SK-N-SH treated with all-trans-retinoic acid at 6 μM for 48 hours (cell line): ENCODE data around the gene NXN.

Source experiments
- ATAC-seq: fragments of 200-7000 bp; cut with Tn5 transposase; 3 replicates; pipeline ENCODE4 v1.9.1; 2020; ENCODE audit warnings: mild to moderate bottlenecking, moderate library complexity
- ARNTL ChIP-seq: fragments of 450-650 bp; formaldehyde crosslinking; IDR thresholded peaks from 2 replicates; pipeline ENCODE4 v1.5.0; 2020; ENCODE audit warnings: low read depth, mild to moderate bottlenecking, moderate library complexity, borderline replicate concordance
- CSDC2 ChIP-seq: fragments of 250-450 bp; sonication (Bioruptor Pico); IDR thresholded peaks from 2 replicates; pipeline ENCODE4 v1.5.0; 2020; ENCODE audit warnings: mild to moderate bottlenecking, moderate library complexity
- GLIS3 ChIP-seq: fragments of 250-450 bp; sonication (Bioruptor Pico); IDR thresholded peaks from 2 replicates; pipeline ENCODE4 v1.5.0; 2020; ENCODE audit warnings: mild to moderate bottlenecking, moderate library complexity
- ISL1 ChIP-seq: fragments of 250-450 bp; sonication (Bioruptor Pico); IDR thresholded peaks from 2 replicates; pipeline ENCODE4 v2.1.2; 2022; ENCODE audit warnings: mild to moderate bottlenecking, moderate library complexity
- OSR1 ChIP-seq: fragments of 250-450 bp; sonication (Bioruptor Pico); IDR thresholded peaks from 2 replicates; pipeline ENCODE4 v1.8.0; 2022; ENCODE audit warnings: moderate library complexity, mild to moderate bottlenecking, inconsistent platforms
- PPARA ChIP-seq: fragments of 250-450 bp; sonication (Bioruptor Pico); IDR thresholded peaks from 2 replicates; pipeline ENCODE4 v1.5.0; 2020; ENCODE audit warnings: mild to moderate bottlenecking, borderline replicate concordance
- RARB ChIP-seq: fragments of 250-450 bp; sonication (Bioruptor Pico); IDR thresholded peaks from 2 replicates; pipeline ENCODE4 v1.8.0; 2021; ENCODE audit warnings: mild to moderate bottlenecking, moderate library complexity
- SNAI2 ChIP-seq: fragments of 250-450 bp; sonication (Bioruptor Pico); IDR thresholded peaks from 2 replicates; pipeline ENCODE4 v1.5.0; 2020; ENCODE audit warnings: mild to moderate bottlenecking, moderate library complexity
- TCF4 ChIP-seq: fragments of 250-450 bp; sonication (Bioruptor Pico); IDR thresholded peaks from 2 replicates; pipeline ENCODE4 v1.8.0; 2021; ENCODE audit warnings: mild to moderate bottlenecking, moderate library complexity, borderline replicate concordance
- TOX ChIP-seq: fragments of 250-450 bp; sonication (Bioruptor Pico); IDR thresholded peaks from 2 replicates; pipeline ENCODE4 v1.8.0; 2021; ENCODE audit warnings: mild to moderate bottlenecking, moderate library complexity, borderline replicate concordance
- ZC3H10 ChIP-seq: fragments of 250-450 bp; sonication (Bioruptor Pico); IDR thresholded peaks from 2 replicates; pipeline ENCODE4 v1.5.1; 2021; ENCODE audit warnings: mild to moderate bottlenecking, moderate library complexity
- ZFP3 ChIP-seq: fragments of 250-450 bp; sonication (Bioruptor Pico); IDR thresholded peaks from 2 replicates; pipeline ENCODE4 v1.5.0; 2020; ENCODE audit warnings: mild to moderate bottlenecking, moderate library complexity
- ZFP30 ChIP-seq: fragments of 450-650 bp; formaldehyde crosslinking; IDR thresholded peaks from 2 replicates; pipeline ENCODE4 v1.5.0; 2022; ENCODE audit warnings: mild to moderate bottlenecking, moderate library complexity
- ZNF565 ChIP-seq: fragments of 450-650 bp; formaldehyde crosslinking; conservative IDR thresholded peaks from 2 replicates; pipeline ENCODE4 v1.5.0; 2020; ENCODE audit warnings: low read depth, mild to moderate bottlenecking, moderate library complexity
- ZNF70 ChIP-seq: fragments of 450-650 bp; formaldehyde crosslinking; IDR thresholded peaks from 2 replicates; pipeline ENCODE4 v1.5.0; 2020; ENCODE audit warnings: mild to moderate bottlenecking, moderate library complexity
- ZNF8 ChIP-seq: fragments of 450-650 bp; formaldehyde crosslinking; IDR thresholded peaks from 2 replicates; pipeline ENCODE4 v1.5.0; 2020; ENCODE audit warnings: mild to moderate bottlenecking, moderate library complexity
- TF ChIP-seq, protein P1 (sequence below): fragments of 250-450 bp; sonication (Bioruptor Pico); IDR thresholded peaks from 2 replicates; pipeline ENCODE4 v1.5.1; 2020; ENCODE audit warnings: low read depth, mild to moderate bottlenecking, moderate library complexity
- TF ChIP-seq, protein P2 (sequence below): fragments of 250-450 bp; sonication (Bioruptor Pico); IDR thresholded peaks from 2 replicates; pipeline ENCODE4 v1.5.1; 2021; ENCODE audit warnings: mild to moderate bottlenecking, moderate library complexity
- TF ChIP-seq, protein P3 (sequence below): fragments of 250-450 bp; sonication (Bioruptor Pico); IDR thresholded peaks from 2 replicates; pipeline ENCODE4 v1.5.0; 2020; ENCODE audit warnings: mild to moderate bottlenecking, moderate library complexity
- TF ChIP-seq, protein P4 (sequence below): fragments of 250-450 bp; sonication (Bioruptor Pico); IDR thresholded peaks from 2 replicates; pipeline ENCODE4 v1.8.0; 2020; ENCODE audit warnings: mild to moderate bottlenecking, moderate library complexity, borderline replicate concordance

The NXN gene

DNA sequence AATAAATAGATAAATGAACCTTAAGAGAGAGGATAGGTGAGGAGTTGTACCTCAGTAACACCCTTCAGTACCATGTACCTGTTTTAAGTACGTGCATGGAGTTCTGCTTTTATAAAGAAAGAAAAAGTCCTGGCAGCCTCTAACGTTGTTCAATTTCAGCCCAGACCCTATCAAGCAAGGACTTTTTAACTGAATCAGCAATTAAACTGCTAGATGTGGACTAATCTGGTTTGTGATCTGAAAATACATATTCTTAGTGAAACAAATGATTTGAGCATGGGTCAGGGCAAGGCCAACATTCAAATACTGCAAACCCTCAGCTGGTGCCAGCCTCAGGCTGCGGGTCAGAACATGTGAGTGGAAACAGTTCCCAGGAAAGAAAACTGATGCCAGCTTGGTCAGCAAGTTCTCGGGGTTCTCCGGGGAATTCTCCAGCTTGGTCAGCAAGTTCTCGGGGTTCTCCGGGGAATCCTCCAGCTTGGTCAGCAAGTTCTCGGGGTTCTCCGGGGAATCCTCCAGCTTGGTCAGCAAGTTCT lies 112.9 kb downstream of the NXN start:
- TF ChIP-seq RARB (CRISPR knock-in tag) (no peak), ZC3H10 (CRISPR knock-in tag) (no peak), SNAI2 (CRISPR knock-in tag) (no peak), ZNF8 (CRISPR knock-in tag) (no peak), ZNF565 (CRISPR knock-in tag) (no peak), PPARA (no peak), CSDC2 (CRISPR knock-in tag) (no peak), ZFP30 (no peak), OSR1 (no peak), ZNF70 (CRISPR knock-in tag) (no peak), ZFP3 (CRISPR knock-in tag) (no peak), ISL1 (CRISPR knock-in tag) (no peak), TCF4 (CRISPR knock-in tag) (no peak), ARNTL (CRISPR knock-in tag) (no peak)
- TF ChIP-seq, protein P1, sequence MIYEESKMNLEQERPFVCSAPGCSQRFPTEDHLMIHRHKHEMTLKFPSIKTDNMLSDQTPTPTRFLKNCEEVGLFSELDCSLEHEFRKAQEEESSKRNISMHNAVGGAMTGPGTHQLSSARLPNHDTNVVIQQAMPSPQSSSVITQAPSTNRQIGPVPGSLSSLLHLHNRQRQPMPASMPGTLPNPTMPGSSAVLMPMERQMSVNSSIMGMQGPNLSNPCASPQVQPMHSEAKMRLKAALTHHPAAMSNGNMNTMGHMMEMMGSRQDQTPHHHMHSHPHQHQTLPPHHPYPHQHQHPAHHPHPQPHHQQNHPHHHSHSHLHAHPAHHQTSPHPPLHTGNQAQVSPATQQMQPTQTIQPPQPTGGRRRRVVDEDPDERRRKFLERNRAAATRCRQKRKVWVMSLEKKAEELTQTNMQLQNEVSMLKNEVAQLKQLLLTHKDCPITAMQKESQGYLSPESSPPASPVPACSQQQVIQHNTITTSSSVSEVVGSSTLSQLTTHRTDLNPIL (CRISPR knock-in tag): no peak
- TF ChIP-seq, protein P2, sequence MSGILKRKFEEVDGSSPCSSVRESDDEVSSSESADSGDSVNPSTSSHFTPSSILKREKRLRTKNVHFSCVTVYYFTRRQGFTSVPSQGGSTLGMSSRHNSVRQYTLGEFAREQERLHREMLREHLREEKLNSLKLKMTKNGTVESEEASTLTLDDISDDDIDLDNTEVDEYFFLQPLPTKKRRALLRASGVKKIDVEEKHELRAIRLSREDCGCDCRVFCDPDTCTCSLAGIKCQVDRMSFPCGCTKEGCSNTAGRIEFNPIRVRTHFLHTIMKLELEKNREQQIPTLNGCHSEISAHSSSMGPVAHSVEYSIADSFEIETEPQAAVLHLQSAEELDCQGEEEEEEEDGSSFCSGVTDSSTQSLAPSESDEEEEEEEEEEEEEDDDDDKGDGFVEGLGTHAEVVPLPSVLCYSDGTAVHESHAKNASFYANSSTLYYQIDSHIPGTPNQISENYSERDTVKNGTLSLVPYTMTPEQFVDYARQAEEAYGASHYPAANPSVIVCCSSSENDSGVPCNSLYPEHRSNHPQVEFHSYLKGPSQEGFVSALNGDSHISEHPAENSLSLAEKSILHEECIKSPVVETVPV: no peak
- TF ChIP-seq, protein P3, sequence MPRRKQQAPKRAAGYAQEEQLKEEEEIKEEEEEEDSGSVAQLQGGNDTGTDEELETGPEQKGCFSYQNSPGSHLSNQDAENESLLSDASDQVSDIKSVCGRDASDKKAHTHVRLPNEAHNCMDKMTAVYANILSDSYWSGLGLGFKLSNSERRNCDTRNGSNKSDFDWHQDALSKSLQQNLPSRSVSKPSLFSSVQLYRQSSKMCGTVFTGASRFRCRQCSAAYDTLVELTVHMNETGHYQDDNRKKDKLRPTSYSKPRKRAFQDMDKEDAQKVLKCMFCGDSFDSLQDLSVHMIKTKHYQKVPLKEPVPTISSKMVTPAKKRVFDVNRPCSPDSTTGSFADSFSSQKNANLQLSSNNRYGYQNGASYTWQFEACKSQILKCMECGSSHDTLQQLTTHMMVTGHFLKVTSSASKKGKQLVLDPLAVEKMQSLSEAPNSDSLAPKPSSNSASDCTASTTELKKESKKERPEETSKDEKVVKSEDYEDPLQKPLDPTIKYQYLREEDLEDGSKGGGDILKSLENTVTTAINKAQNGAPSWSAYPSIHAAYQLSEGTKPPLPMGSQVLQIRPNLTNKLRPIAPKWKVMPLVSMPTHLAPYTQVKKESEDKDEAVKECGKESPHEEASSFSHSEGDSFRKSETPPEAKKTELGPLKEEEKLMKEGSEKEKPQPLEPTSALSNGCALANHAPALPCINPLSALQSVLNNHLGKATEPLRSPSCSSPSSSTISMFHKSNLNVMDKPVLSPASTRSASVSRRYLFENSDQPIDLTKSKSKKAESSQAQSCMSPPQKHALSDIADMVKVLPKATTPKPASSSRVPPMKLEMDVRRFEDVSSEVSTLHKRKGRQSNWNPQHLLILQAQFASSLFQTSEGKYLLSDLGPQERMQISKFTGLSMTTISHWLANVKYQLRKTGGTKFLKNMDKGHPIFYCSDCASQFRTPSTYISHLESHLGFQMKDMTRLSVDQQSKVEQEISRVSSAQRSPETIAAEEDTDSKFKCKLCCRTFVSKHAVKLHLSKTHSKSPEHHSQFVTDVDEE: no peak
- no peak; the same call in 2 of the 3 replicates for ATAC-seq

DNA sequence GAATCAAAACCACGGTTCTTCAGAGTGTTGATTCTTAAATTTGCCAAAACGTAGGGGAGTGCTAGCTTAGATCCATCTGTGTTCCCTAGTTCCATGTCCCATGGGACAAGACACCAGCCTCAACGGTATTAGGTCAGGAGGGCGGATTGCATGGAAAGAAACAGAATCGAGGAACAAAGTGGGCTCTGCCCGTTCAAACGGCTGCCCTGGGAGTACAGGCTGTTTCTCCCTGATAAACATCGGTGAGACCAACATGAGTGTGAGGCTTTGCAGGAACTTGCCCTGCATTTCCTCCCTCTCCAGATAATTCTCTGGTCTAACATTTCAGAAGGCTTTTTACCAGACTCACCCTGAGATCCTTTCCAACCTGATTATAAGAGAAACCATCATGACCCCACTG lies 115.3 kb downstream of the NXN start:
- ATAC-seq: no peak; the same call in 2 of the 3 replicates
- TF ChIP-seq, protein P3: no peak
- TF ChIP-seq GLIS3 (CRISPR knock-in tag): no peak

DNA sequence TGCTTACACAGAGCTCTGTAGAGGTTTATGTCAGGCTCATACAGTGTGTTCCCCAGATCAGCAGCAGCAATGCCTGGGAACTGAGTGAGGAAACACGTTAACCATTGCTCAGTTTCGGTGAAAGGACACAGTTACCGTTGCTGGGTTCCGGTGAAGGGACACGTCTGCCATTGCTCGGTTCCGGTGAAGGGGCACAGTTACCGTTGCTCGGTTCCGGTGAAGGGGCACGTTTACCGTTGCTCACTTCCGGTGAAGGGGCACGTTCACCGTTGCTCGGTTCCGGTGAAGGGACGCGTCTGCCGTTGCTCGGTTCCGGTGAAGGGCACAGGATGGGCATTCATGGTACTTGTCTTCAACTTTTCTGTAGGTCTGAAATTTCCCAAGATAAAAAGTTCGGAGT lies 115.7 kb downstream of the NXN start:
- no peak for ATAC-seq
- TF ChIP-seq GLIS3 (CRISPR knock-in tag) (no peak), SNAI2 (CRISPR knock-in tag) (no peak), ZFP30 (no peak), ZNF565 (CRISPR knock-in tag) (no peak), ZNF8 (CRISPR knock-in tag) (no peak), TOX (CRISPR knock-in tag) (no peak)

DNA sequence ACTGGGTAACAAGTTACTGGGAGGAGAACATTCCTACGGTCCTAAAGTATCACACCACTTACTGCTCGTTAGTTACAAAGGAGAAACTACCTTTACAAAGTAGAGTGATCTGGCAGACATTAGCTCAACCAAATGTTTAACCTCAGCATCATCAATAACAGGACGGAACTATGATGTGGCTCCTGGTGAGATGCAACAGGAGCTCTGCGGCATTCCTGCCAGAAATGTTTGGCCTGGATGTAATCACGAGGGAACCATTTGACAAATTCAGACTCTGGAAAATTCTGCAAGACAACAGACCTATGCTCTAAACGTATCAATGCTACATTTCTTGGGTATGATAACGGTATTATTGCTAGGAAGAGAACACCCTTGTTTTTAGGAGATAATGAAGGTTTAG lies 117.0 kb downstream of the NXN start:
- TF ChIP-seq RARB (CRISPR knock-in tag) (no peak), PPARA (no peak), ZC3H10 (CRISPR knock-in tag) (no peak), ARNTL (CRISPR knock-in tag) (no peak), SNAI2 (CRISPR knock-in tag) (no peak), GLIS3 (CRISPR knock-in tag) (no peak), ZNF70 (CRISPR knock-in tag) (no peak), CSDC2 (CRISPR knock-in tag) (no peak), ZNF565 (CRISPR knock-in tag) (no peak), ZFP30 (no peak), OSR1 (no peak), ZNF8 (CRISPR knock-in tag) (no peak), ZFP3 (CRISPR knock-in tag) (no peak), ISL1 (CRISPR knock-in tag) (no peak)
- TF ChIP-seq, protein P4, sequence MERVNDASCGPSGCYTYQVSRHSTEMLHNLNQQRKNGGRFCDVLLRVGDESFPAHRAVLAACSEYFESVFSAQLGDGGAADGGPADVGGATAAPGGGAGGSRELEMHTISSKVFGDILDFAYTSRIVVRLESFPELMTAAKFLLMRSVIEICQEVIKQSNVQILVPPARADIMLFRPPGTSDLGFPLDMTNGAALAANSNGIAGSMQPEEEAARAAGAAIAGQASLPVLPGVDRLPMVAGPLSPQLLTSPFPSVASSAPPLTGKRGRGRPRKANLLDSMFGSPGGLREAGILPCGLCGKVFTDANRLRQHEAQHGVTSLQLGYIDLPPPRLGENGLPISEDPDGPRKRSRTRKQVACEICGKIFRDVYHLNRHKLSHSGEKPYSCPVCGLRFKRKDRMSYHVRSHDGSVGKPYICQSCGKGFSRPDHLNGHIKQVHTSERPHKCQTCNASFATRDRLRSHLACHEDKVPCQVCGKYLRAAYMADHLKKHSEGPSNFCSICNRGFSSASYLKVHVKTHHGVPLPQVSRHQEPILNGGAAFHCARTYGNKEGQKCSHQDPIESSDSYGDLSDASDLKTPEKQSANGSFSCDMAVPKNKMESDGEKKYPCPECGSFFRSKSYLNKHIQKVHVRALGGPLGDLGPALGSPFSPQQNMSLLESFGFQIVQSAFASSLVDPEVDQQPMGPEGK (CRISPR knock-in tag): no peak
- TF ChIP-seq, protein P1 (CRISPR knock-in tag): no peak
- TF ChIP-seq, protein P2: no peak
- TF ChIP-seq, all 23 proteins: peak for 0
- no peak for ATAC-seq
